Stimulated activated CD8-positive, alpha-beta memory T cell treated with anti-CD3 and anti-CD28 coated beads, Interleukin-7, amount 100 ng/mL, for 1 hour (primary cell): ENCODE results near the gene ANKRD10.
"Not testable (repeated sequence)": the region's sequence is repeated elsewhere in the genome, so short reads cannot be mapped to it uniquely, and the experiment has no call there.

Source experiments
- DNase-seq, 2 donors: peaks; one replicate each; pipeline ENCODE4 v3.0.0-alpha.2; 2020; ENCODE audit warnings: low read depth in 2 of 2

The ANKRD10 gene

DNA sequence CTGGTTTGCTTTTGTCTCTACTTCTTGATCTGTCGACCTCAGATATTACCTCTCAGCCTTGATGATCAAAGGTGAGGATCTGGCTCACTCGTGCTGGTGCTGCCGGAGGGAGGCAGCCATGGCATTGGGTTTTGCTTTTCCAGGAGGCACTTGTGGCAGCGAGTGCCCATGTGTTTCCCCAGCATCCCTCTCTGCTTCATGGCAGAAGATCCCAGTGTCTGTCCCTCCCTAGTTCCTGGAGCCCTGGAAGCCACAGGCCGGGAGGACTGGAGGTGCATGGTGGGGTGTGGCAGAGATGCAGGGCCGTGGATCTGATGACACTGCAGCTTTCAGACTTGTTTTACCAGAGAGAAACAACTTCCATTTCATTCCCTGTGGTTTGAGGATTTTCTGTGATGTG, 47.5 kb downstream of the ANKRD10 start:
- DNase-seq: no peak

DNA sequence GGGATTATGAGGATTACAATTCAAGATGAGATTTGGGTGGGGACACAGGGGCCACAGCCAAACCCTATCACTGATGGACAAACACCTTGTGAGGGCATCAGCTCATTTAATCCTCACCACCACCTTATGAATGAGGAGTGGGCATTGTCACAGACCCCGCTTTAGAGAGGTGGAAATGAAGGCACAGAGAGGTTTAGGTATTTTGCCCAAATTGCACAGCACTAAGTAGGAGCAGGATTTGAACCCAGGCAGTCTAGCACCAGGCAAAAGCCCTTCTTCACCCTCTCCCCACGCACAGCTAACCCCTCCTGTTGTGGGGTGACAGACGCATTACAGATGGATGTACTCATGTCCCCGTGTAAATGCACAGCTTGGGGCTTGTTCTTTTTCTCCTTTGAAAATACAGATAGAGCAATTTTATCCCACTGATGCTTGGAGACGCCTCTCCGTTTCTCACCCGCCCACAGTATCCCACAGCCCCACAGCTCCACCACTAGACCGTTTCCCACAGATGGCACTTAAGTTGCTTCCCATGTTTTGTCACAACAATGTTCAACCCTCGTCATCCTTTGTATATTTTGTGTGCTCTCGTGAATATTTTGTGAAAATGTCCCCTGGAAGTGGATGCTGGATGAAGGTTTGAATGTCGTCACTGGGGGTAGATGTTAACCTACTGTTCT, 48.2 kb downstream of the ANKRD10 start:
- no peak for DNase-seq

DNA sequence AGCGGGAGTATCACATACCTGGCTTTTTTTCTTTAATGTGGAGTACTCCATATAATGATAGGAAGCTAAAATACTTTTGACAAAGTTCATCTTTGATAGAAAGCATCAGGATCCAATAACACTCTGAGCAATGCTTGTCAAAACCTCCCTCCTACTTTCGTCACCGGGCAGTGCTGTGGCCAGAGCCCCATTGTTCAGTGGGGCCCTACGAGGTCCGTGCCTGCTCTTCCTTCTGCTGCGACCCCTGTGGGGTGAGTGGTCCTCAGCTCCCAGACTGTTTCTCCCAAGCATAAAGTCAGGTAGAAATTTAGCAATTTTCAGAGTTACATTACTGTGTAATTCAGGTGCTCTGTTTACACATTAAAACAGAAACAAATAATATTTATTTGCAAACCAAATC, 51.2 kb downstream of the ANKRD10 start:
- DNase-seq: no peak

DNA sequence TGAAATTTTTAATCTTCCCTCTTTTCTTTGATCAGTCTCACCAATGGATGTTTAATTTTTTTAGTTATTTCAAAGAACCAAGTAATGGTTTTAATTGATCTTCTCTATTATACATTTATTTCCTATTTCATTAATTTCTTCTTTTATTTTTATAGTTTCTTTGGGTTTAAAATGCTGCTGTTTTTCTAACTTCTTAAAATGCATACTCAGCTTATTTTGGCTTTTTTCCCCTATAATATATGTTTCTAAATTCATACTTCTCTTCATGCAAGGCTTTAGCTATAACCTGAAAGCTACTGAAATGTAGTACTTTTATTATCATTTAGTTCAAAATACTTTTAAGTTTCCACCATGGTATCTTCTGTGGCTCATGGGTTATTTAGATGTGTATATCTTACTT, 53.9 kb downstream of the ANKRD10 start:
- no peak for DNase-seq

DNA sequence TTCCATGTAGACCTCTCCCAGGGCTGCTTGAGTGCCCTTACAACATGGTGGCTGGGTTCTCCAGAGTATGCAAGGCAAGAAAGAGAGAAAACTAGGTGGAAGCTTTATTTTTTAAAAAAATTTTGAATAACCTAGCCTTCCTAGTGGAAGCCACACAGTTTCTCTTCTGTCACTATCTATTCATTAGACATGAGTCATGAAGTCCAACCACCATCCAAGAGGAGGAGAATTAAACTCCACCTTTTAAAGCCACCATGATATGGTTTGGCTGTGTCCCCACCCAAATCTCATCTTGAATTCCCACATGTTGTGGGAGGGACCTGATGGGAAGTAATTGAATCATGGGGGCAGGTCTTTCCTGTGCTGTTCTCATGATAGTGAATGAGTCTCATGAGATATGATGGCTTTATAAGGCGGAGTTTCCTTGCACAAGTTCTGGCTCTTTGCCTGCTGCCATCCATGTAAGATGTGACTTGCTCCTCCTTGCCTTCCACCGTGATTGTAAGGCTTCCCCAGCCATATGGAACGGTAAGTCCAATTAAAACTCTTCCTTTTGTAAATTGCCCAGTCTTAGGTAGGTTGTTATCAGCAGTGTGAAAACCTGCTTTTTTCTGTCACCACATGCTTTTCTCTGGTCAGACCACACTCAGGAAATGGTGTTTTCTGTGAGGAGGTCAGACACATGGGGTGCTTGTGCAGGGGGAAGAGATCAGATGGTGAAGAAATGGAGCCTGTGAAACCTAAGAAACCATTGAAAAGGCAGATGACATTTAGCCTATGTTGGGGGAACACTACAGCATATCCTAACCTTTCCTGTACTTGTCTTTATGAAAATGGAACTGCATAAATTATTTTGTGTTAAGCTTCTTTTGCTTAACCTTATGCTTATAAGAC, 57.7 kb downstream of the ANKRD10 start:
- DNase-seq: no peak

DNA sequence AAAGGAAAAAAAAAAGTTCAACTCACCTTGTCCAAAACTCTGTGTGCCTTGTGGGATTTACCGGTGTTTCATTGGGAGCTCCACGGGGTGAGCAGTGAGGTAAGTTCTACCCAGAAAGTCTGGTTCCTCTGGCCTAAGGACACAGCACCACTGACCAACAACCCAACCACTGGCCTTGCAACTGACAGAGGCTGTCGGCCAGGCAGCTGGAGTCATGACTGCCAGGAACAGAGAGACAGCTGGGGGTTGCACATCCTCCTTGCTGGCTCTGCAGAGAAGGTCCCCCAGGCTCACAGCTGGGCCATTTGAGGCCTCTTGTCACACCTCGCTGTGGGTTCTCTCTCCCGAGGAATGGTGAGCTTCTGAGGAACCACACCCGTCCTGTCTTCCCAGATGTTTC, 59.5 kb downstream of the ANKRD10 start:
- DNase-seq: no peak

DNA sequence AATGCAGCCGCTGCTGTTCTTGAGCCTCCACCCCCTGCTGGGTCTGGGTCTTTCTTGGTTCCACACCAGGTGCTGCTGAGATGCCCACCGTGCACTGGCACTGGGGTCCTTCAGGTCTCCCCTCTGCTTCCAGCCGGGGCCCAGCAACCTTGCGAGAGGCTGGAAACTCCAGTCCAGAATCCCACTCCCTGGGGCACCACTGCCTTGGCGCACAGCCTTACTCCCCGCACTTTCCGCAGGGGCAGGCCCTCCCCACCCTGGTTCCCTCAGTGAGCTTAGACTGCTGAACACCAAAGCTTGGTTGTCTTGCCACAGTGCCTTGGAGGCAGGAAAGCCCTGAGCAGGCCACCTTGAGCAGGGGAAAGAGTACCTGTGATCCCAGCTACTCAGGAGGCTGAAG, 60.0 kb downstream of the ANKRD10 start:
- DNase-seq: no peak

DNA sequence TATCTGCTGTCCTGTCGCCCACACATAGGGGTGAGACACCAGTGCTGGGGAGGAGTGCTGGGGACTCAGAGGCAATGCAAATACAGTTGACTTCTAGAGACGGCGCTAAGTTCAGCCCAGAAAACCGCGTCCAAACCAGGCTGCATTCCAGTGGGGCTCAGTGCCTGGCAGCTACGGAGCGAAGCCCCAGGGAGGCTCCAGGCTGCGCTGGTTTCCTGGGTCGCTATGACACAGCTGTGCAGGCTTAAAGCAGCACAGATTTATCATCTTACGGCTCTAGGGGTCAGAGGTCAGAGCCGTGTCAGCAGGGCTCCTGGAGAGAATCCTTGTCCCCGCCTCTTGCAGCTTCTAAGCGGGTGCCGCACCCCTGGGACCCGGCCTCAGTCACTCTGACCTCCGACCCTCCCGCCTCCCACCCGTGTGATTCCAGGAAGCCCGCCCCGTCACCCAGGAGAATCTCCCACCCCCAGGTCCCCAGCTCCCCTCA, 61.6 kb downstream of the ANKRD10 start:
- no peak for DNase-seq

DNA sequence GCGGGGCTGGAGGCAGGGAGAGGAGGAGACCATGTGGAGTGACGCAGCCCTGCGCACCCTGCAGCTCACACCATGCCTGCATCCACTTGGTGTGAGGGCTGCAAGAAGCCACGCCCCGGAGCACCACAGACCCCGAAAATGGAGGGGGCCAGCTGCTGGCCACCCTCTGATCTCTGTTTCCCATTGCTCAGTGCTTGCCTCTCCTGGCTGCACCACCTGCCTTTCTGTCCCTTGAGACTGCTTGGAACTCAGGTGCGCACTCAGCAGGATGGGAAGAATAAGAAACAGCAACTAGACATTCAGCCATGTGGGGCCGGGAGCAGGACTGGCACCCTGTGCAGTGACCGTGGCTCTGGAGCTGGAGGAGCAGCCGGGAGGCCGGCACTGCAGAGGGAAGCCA, 64.0 kb downstream of the ANKRD10 start:
- DNase-seq: no peak

DNA sequence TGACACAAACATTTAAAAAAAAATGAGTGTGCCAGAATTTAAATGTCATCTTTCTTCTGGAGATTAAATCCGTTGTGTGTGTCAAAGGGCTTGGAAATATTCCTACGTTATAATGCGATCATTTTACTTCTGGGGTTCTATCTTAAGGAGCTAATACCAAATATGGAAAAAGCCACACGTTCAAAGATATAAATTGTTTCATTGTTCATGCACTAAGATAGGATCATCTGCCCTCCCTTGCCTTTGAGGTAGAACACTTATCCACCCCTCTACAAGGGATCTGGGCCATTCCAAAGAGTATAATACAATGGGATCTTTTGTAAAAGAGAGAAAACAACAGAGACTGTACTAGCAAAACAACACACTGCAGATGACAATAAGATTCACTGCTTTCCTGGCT, 64.9 kb downstream of the ANKRD10 start:
- no peak for DNase-seq

DNA sequence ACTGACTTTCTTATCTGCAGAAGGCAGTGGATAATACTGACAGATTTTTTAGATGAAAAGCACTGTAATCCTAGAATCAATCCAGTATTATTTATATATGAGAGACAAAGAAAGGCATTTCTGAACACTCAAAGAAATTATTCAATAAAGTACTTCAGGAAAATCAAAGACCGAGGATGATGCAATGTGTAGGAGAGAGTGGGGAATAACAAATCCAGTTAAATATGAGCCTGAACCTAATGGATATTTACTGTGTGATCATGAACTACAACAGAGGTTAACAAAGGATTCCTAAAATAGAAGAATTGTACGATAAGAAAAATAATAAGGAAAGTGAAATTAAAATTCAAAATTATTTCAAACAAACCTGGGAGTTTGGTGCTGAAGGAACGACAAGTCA, 69.3 kb downstream of the ANKRD10 start:
- DNase-seq: no peak

DNA sequence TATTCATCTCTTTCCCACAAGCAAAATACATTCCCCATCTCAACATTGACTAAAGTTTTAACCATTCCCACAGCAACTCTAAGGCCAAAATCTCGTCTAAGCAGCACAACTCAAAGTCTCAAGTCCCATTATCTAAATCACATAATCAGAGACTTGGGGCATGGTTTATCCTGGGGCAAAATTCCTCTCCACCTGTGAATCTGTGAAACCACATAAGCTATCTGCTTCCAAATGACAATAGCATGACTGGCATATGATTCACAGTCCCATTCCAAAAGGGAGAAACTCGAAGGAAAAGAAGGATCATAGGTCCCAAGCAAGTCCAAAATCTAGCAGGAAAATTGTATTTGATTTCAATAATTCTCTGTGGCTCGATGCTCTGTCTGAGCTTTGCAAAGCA, 73.0 kb downstream of the ANKRD10 start:
- DNase-seq: no peak

DNA sequence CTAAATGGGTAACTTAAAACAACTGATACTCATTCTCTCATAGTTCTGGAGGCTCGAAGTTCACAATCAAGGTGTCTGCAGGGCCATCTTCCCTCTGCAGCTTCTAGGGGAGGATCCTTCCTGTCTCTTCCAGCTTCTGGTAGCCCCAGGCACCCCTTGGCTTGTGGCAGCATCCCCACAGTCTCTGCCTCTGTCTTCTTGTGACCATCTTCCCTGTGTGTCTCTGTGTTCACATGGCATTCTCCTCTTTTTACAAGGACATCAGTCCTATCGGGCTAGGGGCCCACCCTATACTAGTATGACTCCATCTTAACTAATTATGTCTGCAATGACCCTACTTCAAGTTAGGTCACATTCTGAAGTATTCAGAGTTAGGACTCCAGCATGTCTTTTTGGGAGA, 73.5 kb downstream of the ANKRD10 start:
- no peak for DNase-seq

DNA sequence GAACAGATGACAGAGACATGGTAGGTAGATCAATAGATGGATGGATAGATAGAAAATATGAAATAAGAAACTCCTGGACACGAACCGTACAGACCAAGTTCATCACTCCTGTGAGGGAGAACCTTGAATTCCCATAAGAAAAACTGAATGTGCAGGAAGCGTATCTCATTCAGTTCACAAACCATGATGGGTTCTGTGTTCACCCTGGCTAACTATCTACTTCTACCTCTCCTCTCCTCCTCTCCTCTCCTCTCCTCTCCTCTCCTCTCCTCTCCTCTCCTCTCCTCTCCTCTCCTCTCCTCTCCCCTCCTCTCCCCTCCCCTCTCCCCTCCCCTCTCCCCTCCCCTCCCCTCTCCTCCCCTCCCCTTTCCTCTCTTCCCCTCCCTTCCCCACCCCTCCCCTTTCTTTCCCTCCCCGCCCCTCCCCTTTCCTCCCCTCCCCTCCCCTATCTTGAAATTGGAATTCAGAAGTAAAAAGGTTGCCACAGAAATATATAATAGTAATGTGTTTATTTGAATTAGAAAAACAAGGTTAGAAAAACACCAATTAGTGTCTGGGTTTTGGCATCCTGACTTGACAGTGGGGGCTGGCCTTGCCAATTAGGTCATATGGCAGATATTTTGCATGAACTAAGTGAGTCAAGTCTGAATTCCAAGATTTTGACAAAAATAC, 75.9 kb downstream of the ANKRD10 start:
- no peak for DNase-seq

DNA sequence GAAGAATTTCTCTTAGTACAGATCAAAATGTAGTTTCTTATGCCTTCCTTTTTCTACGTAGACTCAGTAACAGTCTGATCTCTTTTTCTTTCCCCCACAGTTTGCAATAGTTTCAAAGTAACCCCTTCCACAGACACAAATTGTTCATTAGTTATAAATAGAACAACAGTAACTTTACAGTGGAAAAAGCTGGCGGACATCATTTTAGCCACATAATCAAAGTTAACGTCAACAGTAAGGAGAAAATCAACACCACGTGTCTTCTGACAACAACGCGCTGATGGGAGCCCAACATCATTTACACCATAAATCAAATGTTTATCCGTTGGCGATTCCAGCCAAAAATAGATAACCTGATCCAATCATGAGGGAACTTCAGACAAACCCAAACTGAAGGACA, 76.8 kb downstream of the ANKRD10 start:
- DNase-seq: no peak

DNA sequence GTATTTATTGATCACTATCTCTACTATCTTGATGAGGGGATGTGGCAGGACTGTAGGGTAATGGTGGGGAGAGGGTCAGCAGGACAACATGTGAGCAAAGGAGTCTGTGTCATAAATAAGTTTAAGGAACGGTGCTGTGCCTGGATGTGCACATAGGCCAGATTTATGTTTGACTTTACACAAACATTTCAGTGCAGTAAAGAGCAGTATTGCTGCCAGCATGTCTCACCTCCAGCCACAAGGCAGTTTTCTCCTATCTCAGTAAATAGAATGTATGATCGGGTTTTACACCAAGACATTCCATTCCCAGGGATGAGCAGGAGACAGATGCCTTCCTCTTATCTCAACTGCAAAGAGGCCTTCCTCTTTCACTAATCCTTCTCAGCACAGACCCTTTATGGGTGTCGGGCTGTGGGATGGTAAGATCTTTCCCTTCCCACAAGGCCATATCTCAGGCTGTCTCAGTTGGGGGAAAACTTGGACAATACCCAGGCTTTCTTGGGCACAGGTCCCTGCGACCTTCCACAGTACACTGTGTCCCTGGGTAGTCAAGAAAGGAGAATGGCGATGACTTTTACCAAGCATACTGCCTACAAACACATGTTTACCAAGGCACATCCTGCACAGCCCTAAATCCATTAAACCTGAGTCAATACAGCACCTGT, 77.3 kb downstream of the ANKRD10 start:
- not testable (repeated sequence) for DNase-seq

DNA sequence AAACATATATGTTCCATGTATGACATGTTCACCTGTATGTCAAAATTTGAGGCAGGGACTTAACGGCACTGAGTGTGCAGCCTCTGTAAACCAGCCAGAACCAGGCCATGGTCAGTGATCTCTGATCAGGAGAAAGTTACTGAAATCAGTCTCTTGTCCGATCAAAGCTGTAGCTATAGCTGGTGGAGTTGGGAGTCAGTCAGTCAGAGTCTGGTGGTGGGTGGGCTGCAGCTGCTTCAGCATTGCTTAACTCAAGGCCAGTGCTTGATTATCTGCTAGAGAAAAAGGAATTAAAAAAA, 78.3 kb downstream of the ANKRD10 start:
- DNase-seq: no peak

DNA sequence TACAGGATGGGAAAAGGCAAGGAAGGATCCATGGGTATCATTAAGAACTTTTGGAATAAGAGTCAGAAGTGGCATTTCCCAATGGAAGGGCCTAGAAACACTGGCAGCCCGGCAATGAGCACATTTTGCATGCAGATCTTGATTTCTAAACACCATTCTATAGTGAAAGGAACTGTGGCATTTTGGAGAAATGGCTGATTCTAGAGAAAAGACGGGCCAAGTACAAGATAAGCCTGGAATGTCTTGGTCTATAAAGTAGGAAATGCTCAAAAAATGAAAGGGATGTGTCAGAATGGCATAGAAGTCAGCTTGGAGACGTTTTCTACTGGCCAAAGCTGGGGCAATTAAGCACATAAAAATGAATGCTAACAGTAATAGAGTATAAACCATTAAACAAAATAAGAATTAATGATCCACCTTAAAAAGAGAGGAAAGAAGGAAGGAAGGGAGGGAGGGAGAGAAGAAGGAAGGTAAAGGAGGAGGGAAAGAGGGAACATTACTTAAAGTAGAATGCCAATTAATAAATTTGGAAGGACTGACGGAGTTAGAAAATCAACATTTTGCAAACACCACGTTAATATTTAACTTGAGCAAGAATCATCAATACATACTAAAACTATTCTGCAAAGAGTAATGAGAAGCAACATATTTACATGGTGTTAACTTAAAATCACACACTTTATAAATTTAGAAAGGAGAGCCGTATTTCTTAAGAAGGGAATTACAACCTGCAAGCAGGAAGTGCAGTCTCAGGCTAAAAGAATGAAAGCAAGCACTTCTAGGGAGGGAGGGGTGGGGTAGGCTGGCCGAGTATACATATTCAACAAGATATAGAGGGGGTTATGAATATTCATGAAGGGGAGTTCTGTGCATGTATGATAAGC, 78.9 kb downstream of the ANKRD10 start:
- no peak for DNase-seq

DNA sequence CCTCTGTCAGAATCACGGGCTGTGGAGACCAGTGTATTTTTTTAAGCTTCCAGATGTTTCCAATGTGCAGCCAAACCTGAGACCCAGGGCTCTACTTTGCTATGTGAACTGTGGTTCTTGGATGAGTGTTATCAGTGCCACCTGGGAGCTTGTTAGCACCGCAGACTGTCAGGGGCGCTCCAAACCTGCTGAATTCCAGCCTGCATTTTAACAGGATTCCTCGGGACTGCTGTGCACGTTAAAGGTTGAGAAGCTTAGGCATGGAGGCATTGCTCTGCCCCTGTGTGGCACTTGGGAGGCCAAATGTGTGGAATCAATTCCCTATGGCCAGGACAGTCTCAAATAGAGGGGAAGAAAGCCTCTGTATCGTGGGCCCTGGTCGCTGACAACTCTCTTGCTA, 80.3 kb downstream of the ANKRD10 start:
- DNase-seq: no peak

DNA sequence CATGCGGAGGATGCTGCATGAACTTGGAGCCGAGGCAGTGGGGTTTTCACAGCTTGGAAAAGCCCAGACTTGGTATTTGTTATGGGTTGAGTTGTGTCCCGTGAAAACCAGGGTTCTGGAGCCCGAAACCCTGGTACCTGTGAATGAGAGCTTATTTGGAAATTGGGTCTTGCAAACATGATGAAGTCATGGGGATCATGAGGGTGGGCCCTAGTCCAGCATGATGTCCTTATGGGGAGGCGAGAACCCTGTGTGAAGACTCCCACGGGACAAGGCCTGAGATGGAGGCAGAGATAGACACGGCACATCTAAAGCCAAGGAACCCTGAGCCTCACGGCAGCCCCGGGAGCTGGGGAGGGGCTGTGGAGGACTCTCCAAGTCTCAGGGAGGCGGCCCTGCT, 82.3 kb downstream of the ANKRD10 start:
- DNase-seq: no peak

DNA sequence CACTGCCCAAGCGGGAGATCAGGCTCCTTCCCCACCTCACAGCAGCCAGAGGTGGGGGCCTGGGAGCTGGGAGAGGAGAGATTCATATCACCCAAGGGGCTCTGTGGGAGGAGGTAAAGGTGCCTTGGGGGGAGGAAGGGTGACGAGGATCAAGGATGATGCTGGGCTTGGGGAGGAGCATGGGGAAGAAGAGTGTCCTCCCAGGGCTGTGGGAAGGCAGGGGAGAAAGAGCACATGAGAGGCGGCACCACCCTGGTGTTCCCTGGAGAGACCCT, 82.7 kb downstream of the ANKRD10 start:
- DNase-seq: no peak
